Activated effector memory CD4-positive, alpha-beta T cell treated with anti-CD3 and anti-CD28 coated beads, Interleukin-2, amount 50 U/mL, for 16 hours (primary cell): ENCODE results near the gene LTBP2.

Experiments
- DNase-seq: peaks from one replicate; pipeline ENCODE4 v3.0.0-alpha.2; 2020

Gene LTBP2

DNA sequence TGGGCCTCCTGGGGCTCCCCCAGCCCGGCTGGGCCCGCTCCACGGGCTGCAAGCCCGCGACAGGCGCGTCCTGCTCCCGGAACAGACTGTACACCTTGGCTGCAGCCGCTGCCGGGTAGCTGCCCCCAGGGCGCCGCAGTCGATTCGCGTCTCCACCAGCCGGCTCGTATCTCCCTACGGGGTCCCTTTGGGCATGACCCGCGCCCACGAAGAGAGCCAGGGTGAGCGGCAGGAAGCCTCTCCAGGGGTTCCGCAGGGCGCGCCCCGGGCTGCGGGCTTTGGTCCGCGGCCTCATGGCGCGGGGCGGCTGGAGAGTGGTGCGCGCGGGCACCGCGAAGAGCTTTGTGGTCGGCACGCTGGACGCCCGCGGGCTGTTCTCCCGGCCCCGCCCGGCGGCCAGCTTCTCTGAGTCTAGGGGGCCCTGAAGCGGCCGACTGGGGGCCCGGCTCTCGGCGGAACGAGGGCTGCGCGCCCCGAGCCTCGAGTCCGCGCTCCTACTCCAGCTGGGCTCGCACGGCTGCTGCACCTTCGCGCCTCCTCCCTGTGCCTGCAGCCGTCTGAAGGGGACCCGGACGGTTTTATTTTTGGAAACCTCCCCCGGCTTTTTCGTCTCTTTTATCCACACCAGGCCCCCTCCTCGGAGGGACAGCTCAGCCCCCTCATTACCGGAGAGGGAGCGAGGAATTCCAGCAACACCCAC lies at the start of gene LTBP2:
LTBP2 (minus strand) TSS at position 588 of the 700 bp plus-strand sequence; CDS start at position 295, 293 bp downstream.
- DNase-seq, result peak; percentile 69

DNA sequence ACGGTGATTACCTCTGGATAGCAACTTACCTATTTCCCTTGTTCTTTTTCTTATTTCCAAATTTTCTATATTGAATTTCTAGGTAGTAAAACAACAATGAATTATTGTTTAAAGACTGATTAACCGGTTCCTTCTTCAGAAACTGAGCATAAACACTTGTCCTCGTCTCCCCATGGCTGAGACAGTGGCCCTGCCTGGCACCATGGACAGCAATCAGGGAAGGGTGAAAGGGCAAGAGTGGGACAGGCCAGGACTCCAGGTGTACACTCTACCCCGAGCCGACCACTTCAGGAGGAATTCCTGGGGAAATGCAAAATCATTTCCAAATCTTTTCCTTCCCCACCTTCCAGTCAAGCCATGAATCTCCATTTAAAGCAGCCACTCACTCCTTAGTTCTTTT lies 48.8 kb upstream of the LTBP2 start:
- DNase-seq, result no peak

DNA sequence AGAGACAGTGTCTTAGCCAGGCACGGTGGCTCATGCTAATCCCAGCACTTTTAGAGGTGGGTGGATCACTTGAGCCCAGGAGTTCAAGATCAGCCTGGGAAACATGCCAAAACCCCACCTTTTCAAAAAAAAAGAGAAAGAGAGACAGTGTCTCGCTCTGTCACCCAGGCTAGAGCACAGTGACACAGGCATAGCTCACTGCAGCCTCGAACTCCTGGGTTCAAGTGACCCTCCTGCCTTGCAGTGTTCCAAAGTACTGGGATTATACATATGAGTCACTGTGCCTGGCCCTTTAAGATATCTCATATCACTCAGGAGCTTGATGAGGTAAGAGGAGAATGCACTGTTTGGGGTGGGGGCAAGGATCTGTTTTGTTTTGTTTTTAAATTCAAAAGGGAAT lies 48.1 kb upstream of the LTBP2 start:
- DNase-seq, result no peak

DNA sequence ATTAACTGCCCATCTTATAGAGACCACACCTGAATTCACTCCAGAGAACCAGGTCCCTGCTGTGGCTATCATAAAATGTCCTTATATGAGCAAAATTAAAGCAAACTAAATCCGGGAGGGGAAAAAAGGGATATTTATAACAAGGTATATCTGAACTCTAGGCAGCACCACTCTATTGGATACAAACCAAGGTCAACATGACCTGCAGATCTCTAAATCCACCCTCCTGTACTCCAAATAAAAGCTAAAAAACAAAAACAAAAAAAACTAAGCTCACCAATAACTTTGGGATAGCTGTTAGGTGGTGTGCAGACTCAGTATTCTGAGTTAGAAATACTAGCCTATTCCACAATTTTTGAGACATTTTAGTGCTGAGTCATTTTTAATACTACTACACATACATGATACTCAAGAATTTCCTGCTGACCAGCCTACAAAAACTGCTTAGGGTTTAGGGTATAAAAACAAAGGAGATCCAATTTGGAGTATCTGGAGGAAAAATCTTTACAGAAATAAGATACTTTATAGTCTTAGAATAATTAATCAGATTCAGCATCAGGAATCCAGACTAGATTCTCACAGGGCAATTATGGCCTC lies 46.6 kb upstream of the LTBP2 start:
- no peak for DNase-seq

DNA sequence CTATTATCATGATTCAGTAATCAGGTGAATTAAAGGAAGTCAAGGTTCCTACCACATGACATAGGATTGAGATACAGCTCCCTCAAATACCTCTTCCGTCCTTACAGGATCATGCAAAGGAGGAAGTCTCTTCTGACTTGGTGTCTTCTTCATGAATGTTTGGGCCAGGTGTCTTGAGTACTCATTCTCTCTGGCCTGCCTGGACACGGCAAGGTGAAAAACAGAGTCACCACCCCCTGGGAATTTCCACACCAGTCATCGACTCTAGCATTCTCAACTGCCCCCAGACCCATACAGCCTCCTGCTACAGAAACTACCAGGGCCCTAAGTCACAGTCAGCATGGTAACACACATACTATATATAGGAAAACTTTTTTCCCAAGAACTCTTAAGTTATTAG lies 44.9 kb upstream of the LTBP2 start:
- DNase-seq, result no peak

DNA sequence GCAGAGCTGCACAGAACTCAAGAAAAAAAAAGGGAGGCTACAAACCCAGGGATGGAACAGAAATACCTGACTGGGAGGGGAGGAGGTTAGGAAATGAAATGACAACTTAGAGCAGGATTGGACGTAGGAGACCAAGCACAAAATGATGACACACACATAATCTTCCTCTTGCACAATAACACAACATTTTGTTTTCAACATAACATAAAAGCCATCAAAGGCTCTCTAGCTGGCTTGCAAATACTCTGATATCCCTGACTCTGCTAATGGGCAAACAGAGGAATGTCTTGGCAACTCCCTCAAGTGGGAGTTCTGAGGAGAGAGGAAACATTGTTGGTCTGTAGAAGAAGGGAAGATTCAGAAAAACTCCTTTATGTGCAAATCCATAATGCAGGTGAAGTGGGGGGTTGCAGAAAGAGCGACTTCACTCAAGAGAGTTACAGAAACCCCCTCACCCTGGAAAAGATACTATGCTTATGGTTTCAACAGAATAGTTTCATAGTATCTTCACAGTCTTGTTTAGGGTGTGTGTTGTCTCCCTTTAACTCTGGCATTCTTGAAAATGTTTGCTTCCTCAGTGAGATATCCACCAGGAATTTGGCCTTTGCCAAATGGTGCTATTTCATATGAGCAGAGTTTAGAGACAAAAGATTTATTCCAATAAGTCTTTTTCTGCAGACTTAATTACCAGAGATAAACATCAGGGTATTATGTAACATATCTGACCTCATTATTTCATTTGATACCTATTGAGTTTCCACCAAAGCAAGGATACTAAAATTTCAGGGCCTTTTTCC lies 43.8 kb upstream of the LTBP2 start:
- DNase-seq, result no peak

DNA sequence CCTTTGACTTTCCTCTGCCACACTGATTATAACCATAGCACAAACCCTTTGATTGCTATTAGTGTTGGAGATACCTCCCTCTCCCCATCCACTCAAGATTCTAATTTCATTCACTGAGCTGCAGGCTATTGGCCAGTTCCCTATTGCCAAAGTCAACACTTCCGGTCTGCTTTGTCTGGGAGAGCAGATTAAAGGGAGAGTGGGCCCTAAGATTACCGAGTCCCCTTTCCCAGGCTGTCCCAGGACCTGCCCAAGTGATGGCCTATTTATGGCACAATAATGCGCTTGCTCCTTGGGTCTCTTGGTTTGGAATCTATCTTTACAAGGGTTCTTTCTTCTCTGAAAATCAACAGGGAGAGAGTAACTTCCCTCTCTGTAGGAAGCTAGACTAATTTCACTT lies 42.9 kb upstream of the LTBP2 start:
- DNase-seq, result no peak

DNA sequence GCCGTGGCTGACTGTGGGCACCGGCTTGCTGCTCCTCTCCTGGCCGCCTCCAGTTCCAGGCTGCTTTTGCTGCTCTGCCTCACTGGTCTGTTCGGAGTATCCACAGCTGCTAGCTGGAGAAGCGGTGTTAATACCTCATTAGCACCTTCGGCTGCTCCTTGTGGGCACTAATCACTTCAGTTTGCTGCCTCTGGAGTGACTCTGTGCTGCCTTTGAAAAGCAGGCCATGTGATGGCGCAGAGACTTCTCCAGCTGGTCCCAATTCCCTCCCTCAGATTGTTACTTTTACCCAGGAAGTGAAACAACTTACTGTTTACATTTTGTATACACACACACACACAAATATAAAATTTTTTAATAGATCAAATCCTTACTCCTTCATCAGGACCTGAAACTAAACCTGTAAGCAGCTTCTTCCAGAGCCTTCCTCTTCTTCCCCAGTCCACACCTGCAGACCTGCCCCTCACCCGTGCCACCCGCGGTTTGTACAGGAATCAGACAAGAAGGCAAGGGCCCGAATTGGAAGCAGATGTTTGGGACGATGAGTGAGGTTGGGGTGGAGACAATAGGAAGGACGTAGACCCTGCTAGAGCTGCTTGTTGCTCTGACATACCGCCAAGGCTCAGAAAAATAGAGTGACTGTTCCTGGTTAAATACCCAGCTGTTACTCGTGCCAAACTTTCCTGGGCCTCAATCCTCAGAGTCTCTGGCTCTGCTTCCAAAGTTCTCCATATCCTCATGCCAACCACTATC lies 41.5 kb upstream of the LTBP2 start:
- DNase-seq, result no peak

DNA sequence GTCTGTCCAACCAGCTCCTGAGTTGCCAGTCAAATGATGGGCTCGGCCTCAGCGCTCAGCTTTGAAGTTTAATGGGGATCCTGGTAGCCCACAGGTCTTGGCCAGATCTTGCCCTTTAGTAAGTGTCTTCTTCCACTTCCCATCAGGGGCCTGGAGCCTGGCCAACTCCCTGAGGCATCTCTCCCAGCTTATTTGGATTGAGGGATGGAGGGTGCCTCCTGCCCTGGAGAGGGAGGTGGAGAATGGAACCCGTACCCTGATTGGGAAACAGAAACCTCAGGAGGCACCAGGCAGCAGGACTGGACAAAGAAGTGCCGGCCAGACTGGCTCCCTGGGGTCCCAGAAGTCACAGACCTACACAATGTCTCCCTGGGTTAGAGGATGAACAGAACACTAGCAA lies 40.5 kb upstream of the LTBP2 start:
- DNase-seq, result no peak

DNA sequence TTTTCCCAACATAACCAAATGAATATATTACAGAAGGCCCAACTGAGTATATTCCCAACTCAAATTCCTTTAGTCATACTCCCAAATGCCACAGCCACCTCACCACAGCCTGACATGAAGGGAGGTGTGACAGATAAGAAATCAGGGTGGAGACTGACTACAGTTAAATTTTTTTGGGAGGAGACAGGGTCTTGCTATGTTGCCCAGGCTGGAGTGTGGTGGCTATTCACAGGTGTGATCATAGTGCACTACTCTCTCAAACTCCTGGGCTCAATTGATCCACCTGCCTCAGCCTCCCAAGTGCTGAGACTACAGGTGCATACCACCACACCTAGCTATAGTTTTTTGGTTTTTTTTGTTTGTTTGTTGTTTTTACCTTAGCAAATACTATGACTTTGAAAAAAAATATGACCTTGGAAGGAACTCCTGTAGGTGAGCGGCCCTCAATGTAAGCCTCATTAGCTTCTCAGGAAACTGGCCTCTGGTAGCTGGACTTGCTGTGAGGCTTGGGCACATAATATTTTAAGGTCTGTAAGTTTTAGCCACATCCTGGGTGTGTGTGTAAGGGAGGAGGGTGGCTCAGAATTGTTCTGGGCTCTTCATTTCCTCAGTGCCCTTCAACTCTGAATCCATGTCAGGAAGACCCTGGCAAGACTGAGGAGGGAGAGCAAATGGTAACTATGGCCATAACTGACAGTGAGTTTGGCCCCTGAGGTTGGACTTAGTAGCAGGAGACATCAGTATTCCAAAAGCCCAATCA lies 39.1 kb upstream of the LTBP2 start:
- DNase-seq, result no peak

DNA sequence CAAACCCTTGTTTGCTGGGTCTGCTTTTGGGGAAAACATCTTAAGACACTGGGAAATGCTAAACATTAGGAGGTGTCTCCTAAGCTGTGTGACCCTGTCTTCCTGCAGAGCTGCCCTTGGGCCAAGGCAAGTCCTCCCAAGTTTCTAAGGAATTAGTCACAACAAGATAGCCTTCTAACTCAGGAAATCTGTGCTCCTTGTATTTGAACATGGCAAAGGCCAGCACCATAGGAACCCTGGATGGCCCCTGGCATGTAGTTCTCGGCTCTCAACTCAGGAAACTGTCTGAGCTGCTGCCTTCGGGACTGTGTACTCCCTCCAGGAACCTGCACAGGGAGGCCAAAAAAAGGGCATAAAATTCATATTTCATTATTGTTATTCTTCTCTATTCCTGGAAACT lies 37.6 kb upstream of the LTBP2 start:
- no peak for DNase-seq

DNA sequence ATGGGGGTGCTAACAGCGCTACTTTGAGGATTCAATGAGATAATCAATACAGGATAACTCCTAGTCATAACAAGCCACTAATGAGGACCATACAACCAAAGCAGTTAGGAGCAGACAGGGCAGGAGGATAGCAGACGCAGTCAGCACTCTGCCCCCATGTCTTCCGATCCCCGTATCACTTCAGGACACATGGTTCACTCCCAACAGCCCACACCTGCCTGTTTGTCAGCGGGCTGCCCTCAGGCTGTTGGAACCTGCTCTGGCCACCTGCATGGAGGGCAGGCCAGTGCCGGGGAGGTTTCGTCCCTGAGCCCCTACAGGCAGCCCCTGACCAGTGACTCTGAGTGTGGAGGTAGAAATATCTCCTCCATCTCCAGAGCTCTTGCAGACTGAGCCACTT lies 37.1 kb upstream of the LTBP2 start:
- no peak for DNase-seq

DNA sequence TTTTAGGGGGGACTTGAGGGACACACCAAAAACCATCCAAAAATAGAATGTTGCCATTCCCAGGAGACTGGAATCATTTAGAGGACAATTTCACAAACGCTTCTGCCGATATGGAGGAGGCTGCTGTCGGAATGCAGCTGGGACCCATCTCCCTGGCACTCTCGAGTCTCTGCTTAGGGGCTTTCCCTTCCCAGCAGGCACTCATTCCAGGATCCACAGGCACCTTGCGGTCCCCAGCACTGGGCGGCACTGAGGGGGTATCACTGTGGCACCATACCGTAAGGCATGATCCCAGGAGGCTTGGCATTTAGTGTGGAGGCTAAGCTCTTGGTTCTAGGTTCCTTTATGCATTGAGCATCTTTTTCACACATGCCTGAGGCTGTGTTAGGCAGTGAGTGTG lies 36.6 kb upstream of the LTBP2 start:
- no peak for DNase-seq

DNA sequence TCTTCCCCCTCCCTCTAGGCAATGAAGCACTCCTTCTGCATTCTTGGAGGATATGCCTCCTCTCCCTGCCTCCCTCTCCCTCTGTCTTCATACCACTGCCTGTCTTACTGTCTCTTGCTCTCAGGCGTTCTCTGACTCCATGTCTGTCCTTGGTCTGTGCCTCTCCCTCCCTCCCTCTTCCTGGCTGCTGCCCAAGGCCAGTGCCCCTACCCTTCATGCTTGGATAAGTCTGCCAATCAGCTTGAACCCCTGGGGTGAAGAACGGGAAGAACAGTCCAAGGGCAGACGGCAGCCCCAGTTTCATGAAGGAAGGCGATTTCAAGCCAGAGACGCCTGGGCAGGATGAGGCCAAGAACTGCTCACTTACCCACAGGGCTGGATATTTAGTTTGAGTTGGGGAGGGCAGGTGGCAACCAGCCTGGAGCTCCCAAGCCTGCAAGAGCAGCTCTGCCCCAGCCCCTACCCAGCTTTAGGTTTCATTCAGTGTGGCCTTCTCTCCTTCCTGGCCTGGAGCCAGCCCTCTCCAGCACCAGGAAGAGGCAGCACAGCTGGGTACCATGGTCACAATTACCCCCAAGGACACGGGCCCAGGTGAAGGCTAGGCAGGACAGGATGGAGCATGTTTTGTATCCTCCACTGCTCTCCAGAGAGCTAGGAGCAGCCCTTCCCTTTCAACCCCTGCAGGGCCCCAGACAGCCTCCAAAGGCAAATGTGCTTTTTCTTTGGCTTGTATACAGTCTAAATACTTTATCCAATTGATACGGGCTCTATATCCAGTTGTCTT lies 35.8 kb upstream of the LTBP2 start:
- no peak for DNase-seq

DNA sequence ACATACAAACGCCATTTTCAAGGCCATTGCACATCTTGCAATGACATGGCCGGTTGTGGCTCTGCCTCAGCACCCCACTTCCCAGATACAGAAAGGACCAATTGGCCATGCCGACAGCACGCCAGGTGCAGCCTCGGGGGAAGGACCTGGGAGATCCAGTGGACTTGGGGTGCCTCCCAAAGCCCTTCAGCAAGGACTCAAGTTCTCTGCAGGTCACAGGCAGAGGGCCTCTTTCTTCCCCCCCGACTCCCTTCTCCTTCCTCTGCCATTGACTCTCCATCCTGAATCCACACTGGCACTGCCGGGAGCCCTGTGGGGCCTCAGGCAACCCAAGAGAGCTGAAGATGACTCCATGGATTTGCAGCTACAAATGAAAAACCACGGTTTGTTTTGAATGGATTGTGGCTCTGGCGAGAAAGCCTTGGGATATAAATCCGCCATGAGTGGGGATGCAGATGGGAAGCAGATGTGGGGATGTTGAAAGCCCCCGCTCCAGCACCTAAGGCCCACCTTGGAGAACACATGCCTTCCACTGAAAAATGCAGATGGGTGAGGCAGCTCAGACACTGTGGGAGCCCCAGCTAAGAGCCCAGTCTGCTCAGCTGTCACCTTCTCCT lies 35.1 kb upstream of the LTBP2 start:
- DNase-seq, result no peak

DNA sequence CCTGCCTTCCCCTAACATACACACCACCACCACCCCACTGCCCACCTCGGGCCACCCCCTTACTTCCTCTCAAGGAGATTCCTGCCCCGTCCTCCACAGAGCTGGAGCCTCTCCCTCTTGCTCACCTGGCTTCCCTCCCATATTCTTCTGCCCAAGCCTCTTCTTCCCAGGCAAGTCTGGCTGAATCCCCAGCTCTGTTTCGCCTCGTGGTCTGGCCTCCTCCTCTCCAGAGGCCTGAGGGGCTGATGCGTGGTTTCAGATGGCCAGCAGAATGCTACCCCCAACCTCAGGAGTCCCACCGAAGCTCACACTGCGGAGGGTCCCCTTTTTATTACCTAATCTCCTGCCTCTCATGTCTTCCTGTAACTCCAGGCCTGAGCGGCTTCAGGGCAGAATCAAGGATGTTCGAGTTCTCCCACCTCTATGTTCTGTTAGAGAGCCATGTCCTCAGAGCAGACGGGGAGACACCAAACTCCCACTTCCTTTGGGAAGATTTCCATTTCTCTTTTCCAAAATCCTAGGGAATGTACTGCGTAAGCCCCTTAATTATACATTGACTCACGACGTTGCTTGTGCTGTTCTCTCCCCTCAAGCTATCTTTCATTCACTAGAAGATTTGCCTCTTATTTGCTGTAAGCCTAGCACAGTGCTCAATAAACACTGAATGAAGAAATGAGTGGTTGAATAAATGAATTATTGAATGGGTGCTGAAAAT lies 33.9 kb upstream of the LTBP2 start:
- no peak for DNase-seq

DNA sequence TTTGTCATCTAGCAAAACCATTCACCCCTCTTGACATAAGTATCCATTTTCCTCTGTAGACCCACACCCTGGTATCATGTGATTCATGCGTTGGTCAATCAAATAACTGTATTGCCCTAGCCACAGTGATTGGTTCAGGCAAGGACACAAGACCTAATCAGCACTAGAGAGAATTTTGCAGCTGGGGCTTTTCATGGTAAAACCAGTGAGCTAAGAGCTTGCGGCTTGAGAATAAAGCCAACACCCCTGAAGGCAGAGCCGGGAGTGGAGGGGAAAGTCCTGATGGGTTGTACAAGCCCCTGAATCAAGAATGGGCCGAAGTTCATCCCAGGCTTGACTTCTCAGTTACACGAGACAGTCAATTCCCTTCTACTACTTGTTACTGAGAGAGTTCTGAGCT lies 33.2 kb upstream of the LTBP2 start:
- DNase-seq, result no peak

DNA sequence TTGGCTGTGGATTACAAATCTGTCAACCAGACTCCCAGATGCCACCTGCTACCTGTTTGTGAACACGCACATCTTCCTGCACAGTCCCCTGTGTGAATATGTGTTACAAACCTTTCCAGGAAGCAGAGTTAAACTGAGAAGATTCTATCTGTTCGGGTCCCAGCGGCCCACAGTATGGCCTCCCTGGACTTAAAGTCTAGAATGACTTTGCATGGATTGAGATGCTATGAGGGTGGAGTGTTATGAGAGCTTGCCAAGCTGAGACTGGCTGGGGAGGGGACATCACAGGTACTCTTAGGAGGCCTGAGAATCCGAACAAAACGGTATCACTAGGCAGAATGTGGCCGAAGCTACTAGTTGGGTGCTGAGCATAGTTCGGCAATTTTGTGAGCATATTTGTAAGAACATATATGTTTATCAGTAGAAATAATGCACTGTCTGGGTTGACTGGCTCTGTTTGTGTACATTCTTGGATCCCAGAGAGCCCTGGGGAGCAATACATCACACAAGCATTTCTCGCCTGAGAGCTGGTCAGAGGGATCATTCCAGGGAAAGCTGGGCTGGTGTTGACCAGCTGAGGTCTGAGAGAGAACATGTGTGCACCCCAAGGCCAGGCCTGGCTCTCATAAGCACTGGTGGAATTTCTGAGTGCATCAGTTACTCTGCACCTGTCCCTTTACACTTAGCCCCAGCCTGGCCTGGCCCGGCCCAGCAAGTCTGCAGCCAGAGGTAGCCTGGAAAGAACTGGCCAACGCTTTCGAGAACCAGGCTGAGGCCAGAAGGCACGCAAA lies 29.8 kb upstream of the LTBP2 start:
- DNase-seq, result no peak

DNA sequence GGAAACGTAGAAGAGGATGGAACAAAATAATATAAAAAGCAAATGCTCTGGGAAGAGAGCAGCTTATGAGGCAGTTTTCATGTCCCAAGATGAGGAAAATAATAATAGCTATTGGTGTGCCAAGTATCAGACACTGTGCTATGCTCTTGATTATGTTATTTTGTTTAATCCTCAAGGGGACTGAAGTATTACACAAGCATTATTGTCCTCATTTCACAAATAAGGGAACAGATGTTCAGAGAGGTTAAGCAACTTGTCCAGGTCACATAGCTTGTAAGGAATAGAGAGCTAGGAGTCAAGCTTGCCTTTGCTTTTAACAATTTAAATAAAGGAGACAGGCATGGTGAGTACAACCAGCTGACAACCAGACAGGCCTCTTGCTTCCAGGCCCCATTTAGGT lies 26.9 kb upstream of the LTBP2 start:
- DNase-seq, result no peak

DNA sequence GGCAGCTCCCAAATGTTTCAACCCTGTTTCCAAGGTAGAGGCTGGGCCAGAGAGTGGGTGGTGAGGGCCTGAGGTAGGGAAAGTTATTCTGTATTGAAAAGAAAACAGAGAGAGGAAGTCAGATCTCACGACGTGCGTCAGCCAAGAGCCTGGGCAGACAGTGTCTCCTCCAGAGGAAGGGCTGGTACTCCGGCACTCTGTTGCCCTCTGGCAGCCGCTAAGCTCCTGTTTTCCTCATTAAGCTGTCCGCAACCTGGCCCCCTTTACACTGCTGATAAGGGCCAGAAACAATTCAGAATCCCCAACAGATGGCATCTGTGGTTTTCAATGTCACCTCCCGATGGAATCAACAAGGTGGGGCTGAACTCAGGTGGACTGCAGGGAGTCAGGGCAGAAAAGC lies 26.0 kb upstream of the LTBP2 start:
- DNase-seq, result no peak
